Neuronal stem cell (in vitro differentiated cells): Measurements from ENCODE around the gene DPH6.

Experiments
- DNase-seq: peaks from one replicate; pipeline ENCODE4 v3.0.0-alpha.2; 2013; ENCODE audit warnings: low spot score
- H2AFZ ChIP-seq: one replicate; pipeline ENCODE4 v1.6.1; 2013; ENCODE audit warnings: mild to moderate bottlenecking, low read length, inconsistent platforms
- H2AK5ac ChIP-seq: 2 replicates; pipeline ENCODE4 v1.6.1; 2013; ENCODE audit warnings: low read depth, mild to moderate bottlenecking, inconsistent platforms, low read length, moderate library complexity, mixed read lengths
- H2BK120ac ChIP-seq: 2 replicates; pipeline ENCODE4 v1.6.1; 2013; ENCODE audit warnings: low read depth, mild to moderate bottlenecking, inconsistent platforms, low read length, moderate library complexity, mixed read lengths
- H2BK12ac ChIP-seq: one replicate; pipeline ENCODE4 v1.6.1; 2013; ENCODE audit warnings: low read length, inconsistent platforms
- H2BK15ac ChIP-seq: 2 replicates; pipeline ENCODE4 v1.6.1; 2013; ENCODE audit warnings: mild to moderate bottlenecking, low read length, inconsistent platforms, mixed read lengths
- H2BK5ac ChIP-seq: one replicate; pipeline ENCODE4 v1.6.1; 2013; ENCODE audit warnings: inconsistent platforms, mild to moderate bottlenecking, low read length, moderate library complexity
- H3K14ac ChIP-seq: one replicate; pipeline ENCODE4 v1.6.1; 2013; ENCODE audit warnings: low read length, inconsistent platforms
- H3K18ac ChIP-seq: 2 replicates; pipeline ENCODE4 v1.6.1; 2013; ENCODE audit warnings: low read length, inconsistent platforms
- H3K23ac ChIP-seq: 2 replicates; pipeline ENCODE4 v1.6.1; 2013; ENCODE audit warnings: low read depth, mild to moderate bottlenecking, mixed read lengths, low read length, inconsistent platforms; ENCODE audit not compliant: poor library complexity
- H3K27ac ChIP-seq: replicated peaks from 3 replicates; pipeline ENCODE4 v1.5.1; 2013; ENCODE audit warnings: low read length, inconsistent platforms
- H3K27me3 ChIP-seq, 3 experiments: 2 replicates each; pipeline ENCODE4 v1.6.1; 2013; ENCODE audit warnings: low read length in 3 of 3, mild to moderate bottlenecking in 2 of 3, inconsistent platforms in 1 of 3, low read depth in 1 of 3, mixed read lengths in 1 of 3, moderate library complexity in 1 of 3; ENCODE audit not compliant: control insufficient read depth in 3 of 3, insufficient read depth in 3 of 3
- H3K36me3 ChIP-seq, 2 donors: replicated peaks in 1 of 2; 2 replicates each; pipeline ENCODE4 v1.6.1; 2013; ENCODE audit warnings: low read length in 2 of 2; ENCODE audit not compliant: control insufficient read depth in 2 of 2, insufficient read depth in 2 of 2
- H3K4ac ChIP-seq: 2 replicates; pipeline ENCODE4 v1.6.1; 2013; ENCODE audit warnings: inconsistent platforms, mild to moderate bottlenecking, low read length, moderate library complexity
- H3K4me1 ChIP-seq, 2 donors: 1 replicate in 1 of 2; 2 replicates in 1 of 2; pipeline ENCODE4 v1.6.1; 2013; ENCODE audit warnings: low read length in 2 of 2, low read depth in 1 of 2; ENCODE audit not compliant: control insufficient read depth in 2 of 2, insufficient read depth in 1 of 2
- H3K4me2 ChIP-seq: one replicate; pipeline ENCODE4 v1.6.1; 2013; ENCODE audit warnings: mild to moderate bottlenecking, low read length, inconsistent platforms; ENCODE audit not compliant: insufficient read depth, poor library complexity, severe bottlenecking
- H3K4me3 ChIP-seq, 2 donors: 2 replicates each; pipeline ENCODE4 v1.5.1; 2013; ENCODE audit warnings: low read length in 2 of 2, mild to moderate bottlenecking in 2 of 2, inconsistent platforms in 1 of 2, moderate library complexity in 1 of 2
- H3K79me1 ChIP-seq: one replicate; pipeline ENCODE4 v1.6.1; 2013; ENCODE audit warnings: low read depth, mild to moderate bottlenecking, inconsistent platforms, low read length, moderate library complexity
- H3K9ac ChIP-seq: one replicate; pipeline ENCODE4 v1.6.1; 2013; ENCODE audit warnings: mild to moderate bottlenecking, low read depth, low read length, inconsistent platforms; ENCODE audit not compliant: poor library complexity
- H3K9me3 ChIP-seq, 2 donors: replicated peaks in 1 of 2; 2 replicates each; pipeline versions ENCODE3 to v1.6.1; 2013; ENCODE audit warnings: low read length in 2 of 2, mild to moderate bottlenecking in 2 of 2, inconsistent platforms in 1 of 2, low read depth in 1 of 2, mixed read lengths in 1 of 2, moderate library complexity in 1 of 2; ENCODE audit not compliant: control insufficient read depth in 2 of 2, insufficient read depth in 1 of 2
- H4K8ac ChIP-seq: one replicate; pipeline ENCODE4 v1.6.1; 2013; ENCODE audit warnings: low read depth, mild to moderate bottlenecking, inconsistent platforms, low read length, moderate library complexity
- H4K91ac ChIP-seq: one replicate; pipeline ENCODE4 v1.6.1; 2013; ENCODE audit warnings: low read length, low read depth, mild to moderate bottlenecking, inconsistent platforms; ENCODE audit not compliant: poor library complexity
- WGBS, 2 donors: extraction: QIAGEN DNeasy Blood & Tissue Kit; methylation state at CpG; one replicate each; pipeline ENCODE4 v1.1.7; 2013; ENCODE audit warnings: missing lambda C conversion rate in 2 of 2, mixed read lengths in 1 of 2; ENCODE audit not compliant: insufficient read length in 2 of 2, insufficient replicate concordance in 1 of 2; ENCODE audit errors: extremely low coverage in 2 of 2; 5-methylcytosine and 5-hydroxymethylcytosine counted together

Gene DPH6

DNA sequence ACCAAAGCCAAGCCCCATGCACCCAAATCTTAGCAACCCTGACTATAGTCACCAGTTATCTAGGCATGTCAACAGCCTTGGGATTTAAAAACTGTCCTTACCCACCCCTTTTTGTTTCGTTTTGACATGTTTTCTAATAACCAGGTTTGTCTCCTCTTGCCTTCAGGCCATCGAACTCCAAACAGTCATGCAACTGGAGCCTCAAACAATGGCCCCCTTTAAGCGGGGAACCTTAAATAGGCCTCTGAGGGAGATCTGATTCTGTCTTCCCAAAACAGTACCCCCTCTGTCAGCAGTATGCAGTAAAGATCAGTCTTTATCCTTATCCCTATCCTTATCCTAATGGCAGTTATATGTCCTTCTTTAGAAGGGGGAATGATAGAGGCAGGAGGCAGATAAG, 105.7 kb downstream of the DPH6 start:
- Histone ChIP-seq H3K4ac (no peak overlapping the region), H2AFZ (no peak overlapping the region), H4K91ac (no peak overlapping the region), H3K9ac (no peak overlapping the region), H3K23ac (no peak overlapping the region), H3K27me3 (no peaks in the 10 kb centered on the region), H3K4me2 (no peak overlapping the region), H3K36me3 (no peaks in the 10 kb centered on the region), H3K9me3 (peaks cover 3 to 13% of the 10 kb centered on the region in 2 donors), H2BK12ac (no peak overlapping the region), H3K18ac (no peak overlapping the region), H2AK5ac (no peak overlapping the region), H2BK120ac (no peak overlapping the region), H3K14ac (no peak overlapping the region), H3K4me1 (peaks cover 0 to 6% of the 10 kb centered on the region in 2 donors), H3K4me3 (no peak overlapping the region), H2BK15ac (no peak overlapping the region), H3K79me1 (no peaks in the 10 kb centered on the region), H3K27ac (no peak overlapping the region), H4K8ac (no peak overlapping the region), H2BK5ac (no peak overlapping the region)
- no CpG with 5 or more reads among the region's 3 CpGs for WGBS, 2 donors
- no peak for DNase-seq

DNA sequence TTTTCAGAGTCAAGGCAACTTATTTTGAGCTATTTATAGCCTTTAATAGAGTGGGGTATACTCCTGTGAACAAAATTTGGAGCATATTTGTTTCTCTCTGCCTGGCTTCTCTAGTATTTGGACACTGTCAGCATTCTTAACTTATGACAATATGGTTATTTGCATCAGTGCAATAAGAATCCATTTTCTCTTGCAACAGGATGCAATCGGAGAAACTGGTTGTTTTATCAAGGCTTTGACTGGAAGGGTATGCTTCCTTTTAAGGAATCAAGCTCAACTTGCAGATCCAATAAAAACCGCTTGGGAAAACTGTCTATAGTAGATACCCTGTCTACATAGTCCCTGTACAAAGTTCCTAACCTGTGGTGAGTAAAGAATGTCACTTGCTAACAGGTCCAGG, 106.7 kb downstream of the DPH6 start:
- Histone ChIP-seq H3K4ac (no peak overlapping the region), H2BK120ac (no peak overlapping the region), H3K9me3 (peaks cover 3 to 20% of the 10 kb centered on the region in 2 donors), H2AK5ac (no peak overlapping the region), H4K8ac (no peak overlapping the region), H2BK12ac (no peak overlapping the region), H4K91ac (no peak overlapping the region), H2BK5ac (no peak overlapping the region), H3K36me3 (no peaks in the 10 kb centered on the region), H3K27ac (no peak overlapping the region), H3K14ac (no peak overlapping the region), H3K4me3 (no peak overlapping the region), H2BK15ac (no peak overlapping the region), H3K79me1 (no peaks in the 10 kb centered on the region), H3K23ac (no peak overlapping the region), H3K4me1 (peaks cover 0 to 6% of the 10 kb centered on the region in 2 donors), H2AFZ (no peak overlapping the region), H3K4me2 (no peak overlapping the region), H3K27me3 (no peaks in the 10 kb centered on the region), H3K9ac (no peak overlapping the region), H3K18ac (no peak overlapping the region)
- WGBS, 2 donors: no CpG with 5 or more reads among the region's 2 CpGs
- no peak for DNase-seq

DNA sequence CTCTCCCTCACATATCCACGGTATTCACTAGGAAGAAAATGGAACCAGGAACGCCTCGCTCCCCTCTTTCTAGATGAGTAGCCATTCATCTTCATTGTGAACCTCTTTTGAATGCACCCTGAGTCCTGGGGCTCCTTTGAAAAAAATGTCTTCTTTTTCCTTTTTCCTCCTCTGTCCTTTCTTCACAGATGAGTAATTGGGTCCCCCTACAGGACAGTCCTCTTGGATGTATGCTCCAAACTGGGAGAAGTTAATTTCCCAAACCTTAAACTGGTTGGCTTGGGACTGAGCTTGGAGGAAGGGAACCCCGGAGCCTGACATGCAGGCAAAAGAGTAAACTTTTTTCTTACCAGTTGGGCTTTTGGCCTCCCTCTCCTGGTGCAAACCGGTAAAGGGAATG, 108.8 kb downstream of the DPH6 start:
- Histone ChIP-seq H3K36me3 (no peaks in the 10 kb centered on the region), H2BK5ac (no peak overlapping the region), H2BK12ac (no peak overlapping the region), H2BK15ac (peak overlapping the region; percentile 21), H3K18ac (no peak overlapping the region), H2AFZ (peak overlapping the region; percentile 43), H2BK120ac (no peak overlapping the region), H3K9ac (no peak overlapping the region), H3K23ac (no peak overlapping the region), H3K27ac (no peak overlapping the region), H3K4ac (peak overlapping the region; percentile 17), H2AK5ac (no peak overlapping the region), H3K4me3 (no peak overlapping the region), H3K14ac (peak overlapping the region; percentile 47), H3K79me1 (no peaks in the 10 kb centered on the region), H4K91ac (no peak overlapping the region), H4K8ac (no peak overlapping the region), H3K9me3 (peaks cover 3 to 20% of the 10 kb centered on the region in 2 donors), H3K4me1 (peaks cover 0 to 6% of the 10 kb centered on the region in 2 donors), H3K4me2 (no peak overlapping the region), H3K27me3 (no peaks in the 10 kb centered on the region)
- no CpG with 5 or more reads among the region's 5 CpGs for WGBS, 2 donors
- DNase-seq: no peak

DNA sequence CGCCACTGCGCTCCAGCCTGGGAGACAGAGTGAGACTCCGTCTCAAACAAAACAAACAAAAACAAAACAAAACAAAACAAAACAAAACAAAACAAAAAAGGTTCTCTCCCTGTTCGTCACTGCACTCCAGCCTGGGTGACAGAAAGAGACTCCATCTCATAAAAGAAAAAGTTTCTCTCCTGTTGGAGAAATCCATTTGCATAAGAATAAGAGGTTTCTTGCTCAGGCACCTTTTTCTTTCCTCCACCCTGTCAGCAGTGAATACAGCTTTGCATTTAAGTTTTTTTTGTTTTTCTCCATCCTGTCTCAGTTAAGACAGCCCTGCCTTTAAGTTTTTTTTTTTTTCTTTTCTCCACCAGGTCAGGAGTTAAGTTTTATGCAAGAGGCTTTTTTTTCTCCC, 109.5 kb downstream of the DPH6 start:
- no peak overlapping the region for H3K18ac ChIP-seq

More for the DNA sequence above, 109.5 kb downstream of the DPH6 start:
- Histone ChIP-seq H2BK120ac (no peak overlapping the region), H3K4ac (no peak overlapping the region), H2BK15ac (no peak overlapping the region), H2BK5ac (no peak overlapping the region), H3K14ac (no peak overlapping the region), H3K27ac (no peak overlapping the region), H3K79me1 (no peaks in the 10 kb centered on the region), H4K8ac (no peak overlapping the region), H3K23ac (no peak overlapping the region), H2AFZ (peak overlapping the region; percentile 43), H2AK5ac (no peak overlapping the region), H3K4me1 (peaks cover 0 to 6% of the 10 kb centered on the region in 2 donors), H2BK12ac (no peak overlapping the region), H3K9ac (no peak overlapping the region), H4K91ac (no peak overlapping the region), H3K4me3 (no peak overlapping the region), H3K36me3 (no peaks in the 10 kb centered on the region), H3K27me3 (no peaks in the 10 kb centered on the region), H3K4me2 (no peak overlapping the region), H3K9me3 (peaks cover 3 to 20% of the 10 kb centered on the region in 2 donors)
- DNase-seq: no peak
- WGBS, 2 donors: no CpG with 5 or more reads among the region's 4 CpGs
